GM18508 (cell line): Measurements from ENCODE around the gene GFER.

Experiments used
- ATAC-seq: cut with Tn5 transposase; IDR thresholded peaks from one replicate; pipeline ENCODE4 v1.9.1; 2021; ENCODE audit warnings: moderate number of reproducible peaks; ENCODE audit not compliant: insufficient read depth, unreplicated experiment

GFER gene

GRCh38 chr16:2036200-2036966 lies 52.4 kb downstream of the GFER start:
- no peak for ATAC-seq

- ATAC-seq, result no peak
These were observed 53.1 kb downstream of the GFER start for GRCh38 chr16:2037115-2037514.
